ENCODE results near the gene LITAF. TPM values are rescaled to one million over a fixed set of nuclear protein-coding genes. Genes with fewer than 3 reads are reported as not detected.

The LITAF gene
- total and polyA plus RNA-seq, 2 of the 4 experiments (the other 2 are of a cell fraction) = 113 to 206 TPM

GRCh38 chr16:11588321-11589197 lies 1.8 kb upstream of the LITAF start:
- TF ChIP-seq RAD21 (IDR thresholded peaks at IDR 0.05; ENCODE audit: low read length) (no peak), ELK1 (IDR thresholded peaks at IDR 0.05; ENCODE audit: borderline replicate concordance, low read depth, low read length) (no peak)
- Histone ChIP-seq H3K36me3 (ENCODE audit: control insufficient read depth, insufficient read depth, low read length) (no peaks in the 10 kb centered on the region; the same call in 1 of the 2 replicates), H3K4me1 (ENCODE audit: control insufficient read depth, insufficient read depth, low read length) (peaks cover 16% of the 10 kb centered on the region), H3K27ac (ENCODE audit: insufficient read depth, low read length) (peak overlapping the region; percentile 47; the same call in 1 of the 2 replicates), H2BK120ac (ENCODE audit: low read depth, low read length) (no peak overlapping the region), H3K23ac (ENCODE audit: low read depth, low read length) (no peak overlapping the region; the same call in 1 of the 2 replicates), H2AK9ac (replicated peaks; ENCODE audit: low read depth, low read length, poor library complexity) (no peak overlapping the region), H3K4me3 (ENCODE audit: insufficient read depth, low read depth, low read length) (no peak overlapping the region), H3K14ac (replicated peaks; ENCODE audit: low read depth, low read length) (no peak overlapping the region), H4K20me1 (ENCODE audit: insufficient read depth, low read length) (peaks cover 24% of the 10 kb centered on the region; the same call in 1 of the 2 replicates), H3K27me3 (ENCODE audit: control insufficient read depth, insufficient read depth, low read length) (no peaks in the 10 kb centered on the region), H3K18ac (ENCODE audit: low read depth, low read length) (no peak overlapping the region), H4K8ac (ENCODE audit: low read depth in 2 of 2, low read length in 2 of 2) (no peak overlapping the region), H3K4me2 (ENCODE audit: low read depth, low read length) (no peak overlapping the region), H3K56ac (ENCODE audit: extremely low read depth, insufficient read depth, low read length) (no peak overlapping the region), H3K9me1 (ENCODE audit: insufficient read depth, low read length) (peaks cover 12% of the 10 kb centered on the region; the same call in 1 of the 2 replicates), H2AFZ (replicated peaks; ENCODE audit: low read length, poor library complexity) (no peak overlapping the region), H3K9ac (ENCODE audit: low read depth, low read length) (no peak overlapping the region), H4K91ac (ENCODE audit: insufficient read depth, low read depth, low read length) (no peak overlapping the region), H2BK5ac (ENCODE audit: low read depth, low read length, poor library complexity, severe bottlenecking) (no peak overlapping the region), H2BK20ac (ENCODE audit: low read depth, low read length) (no peak overlapping the region), H3K79me1 (ENCODE audit: low read depth in 1 of 2, low read length in 2 of 2) (peaks cover 16 to 36% of the 10 kb centered on the region in 2 experiments), H2BK15ac (ENCODE audit: low read depth, low read length) (no peak overlapping the region), H2AK5ac (ENCODE audit: low read depth, low read length) (no peak overlapping the region), H4K5ac (ENCODE audit: low read depth, low read length) (peak overlapping the region; percentile 41; the same call in 1 of the 2 replicates), H3K9me3 (ENCODE audit: control insufficient read depth, insufficient read depth, low read length) (no peaks in the 10 kb centered on the region; the same call in 1 of the 2 replicates), H3K4ac (ENCODE audit: low read depth, low read length) (no peak overlapping the region; the same call in 1 of the 2 replicates)
- DNase-seq (no peak), ATAC-seq (ENCODE audit: low read depth) (no peak)
- CTCF ChIA-PET = interaction anchor here (0.6 to 0.7 kb wide), 2 partner anchors 40 to 649 kb away, joined by 3 to 5 read pairs; no protein-coding TSS in a partner anchor
- dilution Hi-C loops (cut with HindIII; ENCODE audit: low sequenced_read_pairs, unreplicated experiment) (no loop called here), intact Hi-C loops (cut with micrococcal nuclease) (no loop called here), in situ Hi-C loops (cut with MboI; ENCODE audit: low sequenced_read_pairs) (no loop called here)
- POLR2A ChIA-PET (ENCODE audit: unreplicated experiment) = interaction anchor here (0.6 kb wide), 1 partner anchor 37 kb away, joined by 3 read pairs; no protein-coding TSS in a partner anchor
- no TSS peak for BruUV-seq (replicated peaks)
- WGBS, 2 experiments (ENCODE audit: extremely low coverage in 2 of 2, insufficient read length in 1 of 2) = 100% methylated on average over 3 of the region's 7 CpGs; no CpG with 5 or more reads in 1 of the 2 experiments
